Mucosa of stomach (tissue), 1 donor: ENCODE results near the gene FTSJ1.
A peak's percentile ranks its signal among the peaks of the same experiment; 100 is the strongest.
"Not testable (repeated sequence)": the region's sequence is repeated elsewhere in the genome, so short reads cannot be mapped to it uniquely, and the experiment has no call there.

Experiments
- H3K27me3 ChIP-seq: one replicate; pipeline ENCODE4 v1.7.0; 2013; ENCODE audit warnings: mild to moderate bottlenecking, low read length; ENCODE audit not compliant: control insufficient read depth, insufficient read depth
- H3K36me3 ChIP-seq: one replicate; pipeline ENCODE4 v1.7.0; 2013; ENCODE audit warnings: low read length; ENCODE audit not compliant: control insufficient read depth, insufficient read depth
- H3K4me1 ChIP-seq: one replicate; pipeline ENCODE4 v1.7.0; 2013; ENCODE audit warnings: mild to moderate bottlenecking, low read length; ENCODE audit not compliant: control insufficient read depth, insufficient read depth
- H3K4me3 ChIP-seq: one replicate; pipeline ENCODE4 v1.7.0; 2013; ENCODE audit warnings: low read length
- H3K9ac ChIP-seq: one replicate; pipeline ENCODE4 v1.7.0; 2013; ENCODE audit warnings: mild to moderate bottlenecking, low read length, moderate library complexity
- H3K9me3 ChIP-seq: one replicate; pipeline ENCODE4 v1.7.0; 2013; ENCODE audit warnings: mild to moderate bottlenecking, low read length, moderate library complexity; ENCODE audit not compliant: control insufficient read depth
- donor health status: Pancreatic carcinoma.

The FTSJ1 gene

GRCh38 chrX:48520455-48520854 lies 44.5 kb downstream of the FTSJ1 start:
- H3K36me3 ChIP-seq, result no peaks in the 10 kb centered on the region
- peaks cover 12% of the 10 kb centered on the region for H3K4me1 ChIP-seq
- H3K9me3 ChIP-seq, result no peaks in the 10 kb centered on the region

GRCh38 chrX:48520976-48521352 lies 45.0 kb downstream of the FTSJ1 start:
- Histone ChIP-seq H3K4me3 (no peak overlapping the region), H3K9me3 (no peaks in the 10 kb centered on the region), H3K4me1 (peaks cover 10% of the 10 kb centered on the region), H3K36me3 (no peaks in the 10 kb centered on the region), H3K9ac (no peak overlapping the region), H3K27me3 (no peaks in the 10 kb centered on the region)

More at GRCh38 chrX:48520455-48520854, 44.5 kb downstream of the FTSJ1 start:
- no peak overlapping the region for H3K4me3 ChIP-seq
- no peak overlapping the region for H3K9ac ChIP-seq
- H3K27me3 ChIP-seq, result no peaks in the 10 kb centered on the region

GRCh38 chrX:48521353-48522243 lies 45.6 kb downstream of the FTSJ1 start, which contains the start of gene EBP:
EBP (plus strand) TSS chrX:48521808; CDS start chrX:48523772, 1,964 bp downstream.
- Histone ChIP-seq H3K9me3 (no peaks in the 10 kb centered on the region), H3K4me3 (peak within 1 kb of the TSS; percentile 60), H3K9ac (peak within 1 kb of the TSS; percentile 70), H3K27me3 (no peaks in the 10 kb centered on the region), H3K36me3 (no peaks in the 10 kb centered on the region), H3K4me1 (peaks cover 8% of the 10 kb centered on the region)

DNA sequence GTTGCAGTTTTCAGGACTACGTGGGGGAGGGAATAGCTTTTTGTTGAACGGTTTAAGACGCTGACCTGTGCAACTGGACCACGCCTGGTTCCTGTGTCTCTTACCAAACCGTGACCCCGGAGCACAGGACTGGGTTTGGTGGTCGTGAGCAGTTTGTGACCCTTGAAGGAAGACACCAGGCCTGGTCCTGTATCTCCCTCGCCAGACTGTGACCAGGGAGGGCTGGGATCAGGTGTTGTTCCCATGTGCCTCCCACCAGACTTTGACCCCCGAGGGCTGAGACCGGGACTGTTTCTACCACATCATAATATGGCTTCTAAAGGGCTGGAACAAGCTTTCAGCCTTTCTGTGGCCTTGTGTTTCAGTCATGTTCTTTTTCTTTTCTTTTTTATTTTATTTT lies 46.3 kb downstream of the FTSJ1 start:
- H3K9ac ChIP-seq, result peak overlapping the region; percentile 70
- no peaks in the 10 kb centered on the region for H3K27me3 ChIP-seq
- no peaks in the 10 kb centered on the region for H3K9me3 ChIP-seq
- no peaks in the 10 kb centered on the region for H3K36me3 ChIP-seq
- peak overlapping the region; percentile 60 for H3K4me3 ChIP-seq
- peaks cover 3% of the 10 kb centered on the region for H3K4me1 ChIP-seq

DNA sequence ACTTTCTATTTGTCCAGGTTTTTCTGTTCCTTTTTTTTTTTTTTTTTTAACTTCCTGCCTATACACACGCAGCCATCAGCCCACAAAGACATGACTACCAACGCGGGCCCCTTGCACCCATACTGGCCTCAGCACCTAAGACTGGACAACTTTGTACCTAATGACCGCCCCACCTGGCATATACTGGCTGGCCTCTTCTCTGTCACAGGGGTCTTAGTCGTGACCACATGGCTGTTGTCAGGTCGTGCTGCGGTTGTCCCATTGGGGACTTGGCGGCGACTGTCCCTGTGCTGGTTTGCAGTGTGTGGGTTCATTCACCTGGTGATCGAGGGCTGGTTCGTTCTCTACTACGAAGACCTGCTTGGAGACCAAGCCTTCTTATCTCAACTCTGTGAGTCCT lies 47.7 kb downstream of the FTSJ1 start:
- Histone ChIP-seq H3K4me3 (no peak overlapping the region), H3K27me3 (no peaks in the 10 kb centered on the region), H3K4me1 (peaks cover 3% of the 10 kb centered on the region), H3K9ac (no peak overlapping the region), H3K9me3 (no peaks in the 10 kb centered on the region), H3K36me3 (no peaks in the 10 kb centered on the region)

DNA sequence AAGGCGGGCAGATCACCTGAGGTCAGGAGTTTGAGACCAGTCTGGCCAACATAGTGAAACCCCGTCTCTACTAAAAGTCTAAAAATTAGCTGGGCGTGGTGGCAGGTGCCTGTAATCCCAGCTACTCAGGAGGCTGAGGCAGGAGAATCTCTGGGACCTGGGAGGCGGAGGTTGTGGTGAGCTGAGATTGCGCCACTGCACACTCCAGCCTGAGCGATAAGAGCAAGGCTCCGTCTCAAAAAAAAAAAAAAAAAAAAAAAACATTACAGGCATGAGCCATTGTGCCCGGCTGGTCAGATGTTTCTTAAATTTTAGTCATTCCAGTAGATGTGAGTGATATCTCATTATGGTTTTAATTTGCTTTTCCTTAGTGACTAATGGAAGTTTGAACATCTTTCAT lies 49.9 kb downstream of the FTSJ1 start:
- not testable (repeated sequence) for H3K4me1 ChIP-seq, H3K4me3 ChIP-seq, H3K27me3 ChIP-seq, H3K9ac ChIP-seq, H3K9me3 ChIP-seq, H3K36me3 ChIP-seq

DNA sequence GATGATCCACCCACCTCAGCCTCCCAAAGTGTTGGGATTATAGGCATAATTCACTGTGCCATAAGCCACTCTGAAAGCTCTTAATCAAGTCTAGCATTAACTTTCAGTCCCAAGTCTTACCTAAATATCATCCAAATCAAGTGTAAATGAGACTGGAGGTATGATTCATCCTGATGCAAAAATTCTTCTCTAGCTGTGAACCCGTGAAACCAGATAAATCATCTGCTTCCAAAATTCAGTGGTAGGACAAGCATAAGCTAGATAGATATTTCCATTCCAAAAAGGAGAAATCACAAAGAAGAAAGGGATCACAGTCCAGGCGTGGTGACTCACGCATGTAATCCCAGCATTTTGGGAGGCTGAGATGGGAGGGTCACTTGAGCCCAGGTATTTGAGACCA lies 54.7 kb downstream of the FTSJ1 start:
- no peak overlapping the region for H3K4me3 ChIP-seq
- no peaks in the 10 kb centered on the region for H3K27me3 ChIP-seq
- H3K36me3 ChIP-seq, result no peaks in the 10 kb centered on the region
- no peak overlapping the region for H3K9ac ChIP-seq
- no peaks in the 10 kb centered on the region for H3K9me3 ChIP-seq
- peaks cover 11% of the 10 kb centered on the region for H3K4me1 ChIP-seq

DNA sequence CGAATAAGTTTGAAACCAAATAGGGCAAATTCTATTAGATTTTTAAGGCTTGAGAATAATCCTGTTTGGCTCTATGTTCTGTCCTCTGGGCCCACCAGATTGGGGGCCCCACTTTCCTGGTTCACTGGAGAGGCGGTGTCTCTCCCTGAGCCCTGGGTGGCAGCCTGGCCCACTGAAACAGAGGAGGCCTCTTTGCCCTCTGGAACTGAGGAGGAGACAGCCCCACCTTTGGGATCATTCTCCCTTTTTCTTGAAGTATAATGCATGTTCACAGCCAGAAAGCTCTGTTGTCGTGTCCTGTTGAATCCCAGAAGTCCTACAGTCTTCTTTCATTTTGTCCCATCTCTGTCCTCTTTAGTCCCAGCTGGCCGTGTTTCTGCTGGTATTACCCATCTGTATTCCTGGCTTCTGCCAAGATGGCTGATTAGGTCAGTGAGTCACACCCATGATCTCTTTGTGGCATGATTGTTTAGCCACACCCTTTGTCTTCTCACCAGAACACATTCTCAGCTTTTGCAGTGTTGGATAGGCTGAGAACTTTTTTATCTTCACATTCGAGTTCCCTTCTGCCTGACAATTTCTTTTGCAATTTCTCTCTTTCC lies 55.5 kb downstream of the FTSJ1 start:
- Histone ChIP-seq H3K27me3 (no peaks in the 10 kb centered on the region), H3K9me3 (no peaks in the 10 kb centered on the region), H3K36me3 (no peaks in the 10 kb centered on the region), H3K9ac (peak overlapping the region; percentile 12), H3K4me3 (peak overlapping the region; percentile 1), H3K4me1 (peaks cover 11% of the 10 kb centered on the region)

GRCh38 chrX:48532161-48532560 lies 56.2 kb downstream of the FTSJ1 start:
- Histone ChIP-seq H3K9ac (no peak overlapping the region), H3K36me3 (no peaks in the 10 kb centered on the region), H3K4me3 (peak overlapping the region; percentile 1), H3K4me1 (peaks cover 11% of the 10 kb centered on the region), H3K27me3 (no peaks in the 10 kb centered on the region), H3K9me3 (no peaks in the 10 kb centered on the region)

- no peak overlapping the region for H3K4me3 ChIP-seq
- H3K9me3 ChIP-seq, result no peaks in the 10 kb centered on the region
- no peaks in the 10 kb centered on the region for H3K36me3 ChIP-seq
- no peaks in the 10 kb centered on the region for H3K27me3 ChIP-seq
- H3K9ac ChIP-seq, result no peak overlapping the region
- H3K4me1 ChIP-seq, result peaks cover 11% of the 10 kb centered on the region
Observed at GRCh38 chrX:48533165-48533564, 57.2 kb downstream of the FTSJ1 start.
